Measurements from ENCODE around the gene MYO1B. TPM values are rescaled to one million over a fixed set of nuclear protein-coding genes. Genes with fewer than 3 reads are reported as not detected.

Gene MYO1B
- total and polyA plus RNA-seq, 2 of the 4 experiments (the other 2 are of a cell fraction), result 57.2 to 116 TPM

DNA sequence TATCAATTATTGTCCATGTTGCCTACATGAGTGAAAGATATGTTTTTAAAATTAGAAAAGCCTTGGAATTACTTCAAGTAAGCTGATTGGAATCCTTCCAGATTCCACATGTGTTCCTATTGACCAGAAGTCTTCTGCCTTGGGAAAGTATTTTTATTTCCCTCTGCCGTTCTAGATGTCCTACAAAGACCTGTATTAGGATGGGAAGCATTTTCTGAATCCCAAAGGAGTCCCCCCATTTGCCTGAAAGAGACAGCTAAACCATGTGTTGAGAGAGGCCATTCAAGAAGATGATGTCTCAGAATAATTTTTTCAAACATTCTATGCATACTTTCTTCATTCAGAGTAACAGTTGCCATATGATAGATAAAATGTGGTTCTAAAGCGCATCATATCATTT lies 19.0 kb upstream of the MYO1B start:
- Histone ChIP-seq H4K20me1 (ENCODE audit: insufficient read depth, low read length) (no peaks in the 10 kb centered on the region), H3K36me3 (ENCODE audit: control insufficient read depth, insufficient read depth, low read length) (no peaks in the 10 kb centered on the region), H3K4me3 (ENCODE audit: insufficient read depth, low read depth, low read length) (no peak overlapping the region), H3K9me3 (ENCODE audit: control insufficient read depth, insufficient read depth, low read length) (no peaks in the 10 kb centered on the region), H3K4me2 (ENCODE audit: low read depth, low read length) (no peak overlapping the region), H2AK5ac (ENCODE audit: low read depth, low read length) (no peak overlapping the region), H3K9ac (ENCODE audit: low read depth, low read length) (no peak overlapping the region), H3K23ac (ENCODE audit: low read depth, low read length) (no peak overlapping the region), H3K14ac (replicated peaks; ENCODE audit: low read depth, low read length) (no peak overlapping the region), H4K5ac (ENCODE audit: low read depth, low read length) (no peak overlapping the region), H3K27me3 (ENCODE audit: control insufficient read depth, insufficient read depth, low read length) (no peaks in the 10 kb centered on the region), H2BK120ac (ENCODE audit: low read depth, low read length) (no peak overlapping the region), H3K4me1 (ENCODE audit: control insufficient read depth, insufficient read depth, low read length) (peaks cover 7% of the 10 kb centered on the region), H3K27ac (ENCODE audit: insufficient read depth, low read length) (no peak overlapping the region), H3K79me1 (ENCODE audit: low read depth in 1 of 2, low read length in 2 of 2) (peaks cover 0 to 5% of the 10 kb centered on the region in 2 experiments; a peak in 1 of 4 replicates), H3K18ac (ENCODE audit: low read depth, low read length) (no peak overlapping the region), H3K9me1 (ENCODE audit: insufficient read depth, low read length) (peaks cover 3% of the 10 kb centered on the region; the same call in 1 of the 2 replicates), H2BK15ac (ENCODE audit: low read depth, low read length) (no peak overlapping the region), H2AFZ (replicated peaks; ENCODE audit: low read length, poor library complexity) (no peak overlapping the region), H3K56ac (ENCODE audit: extremely low read depth, insufficient read depth, low read length) (no peak overlapping the region), H3K4ac (ENCODE audit: low read depth, low read length) (no peak overlapping the region), H2BK20ac (ENCODE audit: low read depth, low read length) (no peak overlapping the region), H4K91ac (ENCODE audit: insufficient read depth, low read depth, low read length) (no peak overlapping the region), H4K8ac (ENCODE audit: low read depth in 2 of 2, low read length in 2 of 2) (no peak overlapping the region), H2AK9ac (replicated peaks; ENCODE audit: low read depth, low read length, poor library complexity) (no peak overlapping the region), H2BK5ac (ENCODE audit: low read depth, low read length, poor library complexity, severe bottlenecking) (no peak overlapping the region)
- DNase-seq (peak; percentile 53), ATAC-seq (ENCODE audit: low read depth) (peak; percentile 19; the same call in 1 of the 2 replicates)
- in situ Hi-C loops (cut with MboI; ENCODE audit: low sequenced_read_pairs) (no loop called here), intact Hi-C loops (cut with micrococcal nuclease) (no loop called here), dilution Hi-C loops (cut with HindIII; ENCODE audit: low sequenced_read_pairs, unreplicated experiment) (no loop called here)
- no peak for TF ChIP-seq RFX5 (IDR thresholded peaks at IDR 0.05; ENCODE audit: low read depth, low read length)
- TF ChIP-seq CHD1 (IDR thresholded peaks at IDR 0.05; ENCODE audit: low read depth, low read length), result no peak
- no peak for TF ChIP-seq MAFK (IDR thresholded peaks at IDR 0.05; ENCODE audit: low read depth, low read length)
- TF ChIP-seq BHLHE40 (IDR thresholded peaks at IDR 0.05; ENCODE audit: low read depth, low read length), result no peak
- no peak for TF ChIP-seq SMC3 (IDR thresholded peaks at IDR 0.05; ENCODE audit: low read depth, low read length)
- no peak for TF ChIP-seq RCOR1 (IDR thresholded peaks at IDR 0.05; ENCODE audit: insufficient replicate concordance, low read length)
- TF ChIP-seq, protein P1, sequence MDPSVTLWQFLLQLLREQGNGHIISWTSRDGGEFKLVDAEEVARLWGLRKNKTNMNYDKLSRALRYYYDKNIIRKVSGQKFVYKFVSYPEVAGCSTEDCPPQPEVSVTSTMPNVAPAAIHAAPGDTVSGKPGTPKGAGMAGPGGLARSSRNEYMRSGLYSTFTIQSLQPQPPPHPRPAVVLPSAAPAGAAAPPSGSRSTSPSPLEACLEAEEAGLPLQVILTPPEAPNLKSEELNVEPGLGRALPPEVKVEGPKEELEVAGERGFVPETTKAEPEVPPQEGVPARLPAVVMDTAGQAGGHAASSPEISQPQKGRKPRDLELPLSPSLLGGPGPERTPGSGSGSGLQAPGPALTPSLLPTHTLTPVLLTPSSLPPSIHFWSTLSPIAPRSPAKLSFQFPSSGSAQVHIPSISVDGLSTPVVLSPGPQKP (IDR thresholded peaks at IDR 0.05; ENCODE audit: borderline replicate concordance, low read depth, low read length), result no peak
- no peak for TF ChIP-seq RAD21 (IDR thresholded peaks at IDR 0.05; ENCODE audit: low read length)
- TF ChIP-seq, protein P2, sequence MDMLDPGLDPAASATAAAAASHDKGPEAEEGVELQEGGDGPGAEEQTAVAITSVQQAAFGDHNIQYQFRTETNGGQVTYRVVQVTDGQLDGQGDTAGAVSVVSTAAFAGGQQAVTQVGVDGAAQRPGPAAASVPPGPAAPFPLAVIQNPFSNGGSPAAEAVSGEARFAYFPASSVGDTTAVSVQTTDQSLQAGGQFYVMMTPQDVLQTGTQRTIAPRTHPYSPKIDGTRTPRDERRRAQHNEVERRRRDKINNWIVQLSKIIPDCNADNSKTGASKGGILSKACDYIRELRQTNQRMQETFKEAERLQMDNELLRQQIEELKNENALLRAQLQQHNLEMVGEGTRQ (IDR thresholded peaks at IDR 0.05; ENCODE audit: low read depth, low read length), result no peak
- TF ChIP-seq MAZ (IDR thresholded peaks at IDR 0.05; ENCODE audit: borderline replicate concordance, low read depth, low read length), result no peak
- TF ChIP-seq, protein P3, sequence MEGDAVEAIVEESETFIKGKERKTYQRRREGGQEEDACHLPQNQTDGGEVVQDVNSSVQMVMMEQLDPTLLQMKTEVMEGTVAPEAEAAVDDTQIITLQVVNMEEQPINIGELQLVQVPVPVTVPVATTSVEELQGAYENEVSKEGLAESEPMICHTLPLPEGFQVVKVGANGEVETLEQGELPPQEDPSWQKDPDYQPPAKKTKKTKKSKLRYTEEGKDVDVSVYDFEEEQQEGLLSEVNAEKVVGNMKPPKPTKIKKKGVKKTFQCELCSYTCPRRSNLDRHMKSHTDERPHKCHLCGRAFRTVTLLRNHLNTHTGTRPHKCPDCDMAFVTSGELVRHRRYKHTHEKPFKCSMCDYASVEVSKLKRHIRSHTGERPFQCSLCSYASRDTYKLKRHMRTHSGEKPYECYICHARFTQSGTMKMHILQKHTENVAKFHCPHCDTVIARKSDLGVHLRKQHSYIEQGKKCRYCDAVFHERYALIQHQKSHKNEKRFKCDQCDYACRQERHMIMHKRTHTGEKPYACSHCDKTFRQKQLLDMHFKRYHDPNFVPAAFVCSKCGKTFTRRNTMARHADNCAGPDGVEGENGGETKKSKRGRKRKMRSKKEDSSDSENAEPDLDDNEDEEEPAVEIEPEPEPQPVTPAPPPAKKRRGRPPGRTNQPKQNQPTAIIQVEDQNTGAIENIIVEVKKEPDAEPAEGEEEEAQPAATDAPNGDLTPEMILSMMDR (conservative IDR thresholded peaks at IDR 0.05; ENCODE audit: low read depth, low read length), result no peak
- TF ChIP-seq MXI1 (IDR thresholded peaks at IDR 0.05; ENCODE audit: borderline replicate concordance, low read depth, low read length), result no peak
- TF ChIP-seq POLR2A (IDR thresholded peaks at IDR 0.05; ENCODE audit: low read depth, low read length), result no peak
- TF ChIP-seq CEBPB (IDR thresholded peaks at IDR 0.05; ENCODE audit: low read depth, low read length), result no peak
- TF ChIP-seq FOS (IDR thresholded peaks at IDR 0.05; ENCODE audit: low read depth, low read length), result no peak
- WGBS, 2 experiments (ENCODE audit: extremely low coverage in 2 of 2, insufficient read length in 1 of 2), result no CpG with 5 or more reads among the region's 2 CpGs
- BruUV-seq (replicated peaks), result no TSS peak
- POLR2A ChIA-PET (ENCODE audit: unreplicated experiment), result no interaction called here
- CTCF ChIA-PET, result interaction anchor here (0.6 to 1.0 kb wide), 2 partner anchors 276 to 446 kb away, joined by 3 read pairs; no protein-coding TSS in a partner anchor

Data from IMR-90 (cell line).